ENCODE measurements around the gene FAS.

DNA sequence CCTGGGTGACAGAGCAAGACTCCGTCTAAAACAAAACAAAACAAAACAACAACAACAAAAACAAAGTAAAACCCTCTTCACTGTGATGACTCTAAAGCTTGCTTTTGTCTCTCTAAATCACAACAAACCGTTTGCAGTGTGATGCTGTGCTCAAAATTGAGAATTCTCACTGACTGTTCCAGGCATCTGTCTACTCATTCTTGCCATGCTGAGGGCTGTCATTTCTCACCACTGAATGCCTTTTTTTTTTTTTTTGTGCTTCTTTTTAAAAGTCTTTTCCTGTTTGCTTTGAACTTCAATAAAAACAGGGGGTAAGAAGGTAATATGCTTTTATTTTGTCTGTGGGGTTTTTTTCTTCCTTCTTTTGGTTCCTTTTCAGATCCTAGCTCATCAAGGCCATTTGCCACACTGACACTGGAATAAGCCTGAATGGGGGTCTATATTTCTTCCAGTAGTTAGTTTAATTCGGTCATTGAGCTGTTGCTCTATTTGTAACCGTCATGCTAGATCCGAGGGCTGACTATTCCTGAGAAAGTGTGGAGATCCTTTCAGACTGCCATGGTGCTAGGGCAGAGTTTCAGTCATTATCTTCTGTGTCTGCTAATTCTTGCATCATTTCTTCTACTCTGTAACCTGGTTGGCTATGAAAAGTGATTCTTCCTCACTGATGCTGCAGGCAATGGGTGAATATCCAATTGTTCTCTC is 10.6 kb downstream of the FAS start:
- TF ChIP-seq, protein P1, sequence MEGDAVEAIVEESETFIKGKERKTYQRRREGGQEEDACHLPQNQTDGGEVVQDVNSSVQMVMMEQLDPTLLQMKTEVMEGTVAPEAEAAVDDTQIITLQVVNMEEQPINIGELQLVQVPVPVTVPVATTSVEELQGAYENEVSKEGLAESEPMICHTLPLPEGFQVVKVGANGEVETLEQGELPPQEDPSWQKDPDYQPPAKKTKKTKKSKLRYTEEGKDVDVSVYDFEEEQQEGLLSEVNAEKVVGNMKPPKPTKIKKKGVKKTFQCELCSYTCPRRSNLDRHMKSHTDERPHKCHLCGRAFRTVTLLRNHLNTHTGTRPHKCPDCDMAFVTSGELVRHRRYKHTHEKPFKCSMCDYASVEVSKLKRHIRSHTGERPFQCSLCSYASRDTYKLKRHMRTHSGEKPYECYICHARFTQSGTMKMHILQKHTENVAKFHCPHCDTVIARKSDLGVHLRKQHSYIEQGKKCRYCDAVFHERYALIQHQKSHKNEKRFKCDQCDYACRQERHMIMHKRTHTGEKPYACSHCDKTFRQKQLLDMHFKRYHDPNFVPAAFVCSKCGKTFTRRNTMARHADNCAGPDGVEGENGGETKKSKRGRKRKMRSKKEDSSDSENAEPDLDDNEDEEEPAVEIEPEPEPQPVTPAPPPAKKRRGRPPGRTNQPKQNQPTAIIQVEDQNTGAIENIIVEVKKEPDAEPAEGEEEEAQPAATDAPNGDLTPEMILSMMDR (conservative IDR thresholded peaks at IDR 0.05 in 1 of 2, IDR thresholded peaks at IDR 0.05 in 1 of 2; ENCODE audit: extremely low read depth in 1 of 2, insufficient read depth in 1 of 2, low read depth in 1 of 2, low read length in 2 of 2) = no peak
- no peak for TF ChIP-seq EZH2 (IDR thresholded peaks at IDR 0.05; ENCODE audit: borderline replicate concordance, low read length)

All from mammary epithelial cell (primary cell).